Right atrium auricular region (tissue), 2 donors: Measurements from ENCODE around the gene LMTK2. TPM values are rescaled to one million over a fixed set of nuclear protein-coding genes. Genes with fewer than 3 reads are reported as not detected.

Experiments used
- DNase-seq: peaks from one replicate; pipeline ENCODE4 v3.0.0-alpha.2; 2019; ENCODE audit warnings: low spot score
- H3K27ac ChIP-seq, 2 donors: fragments of 200-600 bp; sonication (generic); 1 replicate in 1 of 2; 2 replicates in 1 of 2; pipeline ENCODE4 v1.5.1; 2016 to 2019
- H3K27me3 ChIP-seq, 2 donors: fragments of 200-600 bp; sonication (generic); one replicate each; pipeline versions ENCODE4 v1.5.1 to v1.6.0; 2017 to 2019
- H3K36me3 ChIP-seq: fragments of 200-600 bp; sonication (generic); one replicate; pipeline ENCODE4 v1.5.1; 2016
- H3K4me1 ChIP-seq, 2 donors: fragments of 200-600 bp; sonication (generic); one replicate each; pipeline versions ENCODE4 v1.5.1 to v1.6.0; 2017 to 2019
- H3K4me3 ChIP-seq, 2 donors: fragments of 200-600 bp; sonication (generic); 1 replicate in 1 of 2; 2 replicates in 1 of 2; pipeline ENCODE4 v1.5.1; 2017 to 2019; ENCODE audit warnings: mild to moderate bottlenecking in 1 of 2, moderate library complexity in 1 of 2
- H3K9me3 ChIP-seq, 2 donors: fragments of 200-600 bp; sonication (generic); one replicate each; pipeline ENCODE4 v1.5.1; 2019
- CTCF ChIP-seq, 2 donors: fragments of 200-600 bp; sonication (generic); IDR thresholded peaks; one replicate each; pipeline ENCODE4 v1.5.1; 2019; ENCODE audit warnings: antibody characterized with exemption in 2 of 2
- total RNA-seq, 2 donors: library from RNA; depleted of rRNA; stranded (reverse); fragments of >200 nt; gene quantifications; one replicate each; pipeline ENCODE4 v1.1.0, GENCODE V29; 2016

LMTK2 gene
- total RNA-seq, 2 donors from 2014 or later: 39.2 to 54.1 TPM

GRCh38 chr7:98209166-98209920, 102.7 kb downstream of the LMTK2 start:
- no peaks in the 10 kb centered on the region for H3K9me3 ChIP-seq
- H3K27me3 ChIP-seq: no peaks in the 10 kb centered on the region
- no peak overlapping the region for H3K27ac ChIP-seq
- H3K4me3 ChIP-seq: no peak overlapping the region
- no peak for DNase-seq
- TF ChIP-seq CTCF (IDR thresholded peaks at IDR 0.05): no peak
- H3K4me1 ChIP-seq: peaks cover 0 to 10% of the 10 kb centered on the region in 2 donors
- H3K36me3 ChIP-seq: peaks cover 31% of the 10 kb centered on the region

- no peak overlapping the region for H3K27ac ChIP-seq
- H3K9me3 ChIP-seq: no peaks in the 10 kb centered on the region
- H3K4me3 ChIP-seq: peak overlapping the region; percentile 19 to 44
- no peaks in the 10 kb centered on the region for H3K27me3 ChIP-seq
- no peak for TF ChIP-seq CTCF (IDR thresholded peaks at IDR 0.05)
- H3K36me3 ChIP-seq: peaks cover 18% of the 10 kb centered on the region
- DNase-seq: no peak
- H3K4me1 ChIP-seq: peaks cover 0 to 10% of the 10 kb centered on the region in 2 donors
Observed at GRCh38 chr7:98210513-98211220, 104.0 kb downstream of the LMTK2 start.

- Histone ChIP-seq H3K36me3 (peaks cover 12% of the 10 kb centered on the region), H3K9me3 (no peaks in the 10 kb centered on the region), H3K27ac (no peak within 1 kb of the TSS), H3K27me3 (no peaks in the 10 kb centered on the region), H3K4me3 (peak within 1 kb of the TSS; percentile 19 to 44), H3K4me1 (peaks cover 0 to 10% of the 10 kb centered on the region in 2 donors)
- no peak for DNase-seq
- TF ChIP-seq CTCF (IDR thresholded peaks at IDR 0.05): no peak
Observed at GRCh38 chr7:98211221-98211675, 104.6 kb downstream of the LMTK2 start, which contains the start of gene BHLHA15. Gene BHLHA15 (plus strand): TSS chr7:98211439. CDS start chr7:98212310, 871 bp downstream.

GRCh38 chr7:98211676-98212531, 105.2 kb downstream of the LMTK2 start:
- no peak for TF ChIP-seq CTCF (IDR thresholded peaks at IDR 0.05)
- H3K36me3 ChIP-seq: peaks cover 5% of the 10 kb centered on the region
- H3K4me1 ChIP-seq: peaks cover 0 to 10% of the 10 kb centered on the region in 2 donors
- no peaks in the 10 kb centered on the region for H3K27me3 ChIP-seq
- no peak for DNase-seq
- H3K4me3 ChIP-seq: peak overlapping the region in 1 of 2 donors; percentile 44
- H3K9me3 ChIP-seq: no peaks in the 10 kb centered on the region
- no peak overlapping the region for H3K27ac ChIP-seq

GRCh38 chr7:98212532-98213041, 105.9 kb downstream of the LMTK2 start:
- Histone ChIP-seq H3K36me3 (no peaks in the 10 kb centered on the region), H3K9me3 (no peaks in the 10 kb centered on the region), H3K27ac (no peak overlapping the region), H3K27me3 (no peaks in the 10 kb centered on the region), H3K4me3 (no peak overlapping the region), H3K4me1 (peaks cover 0 to 10% of the 10 kb centered on the region in 2 donors)
- no peak for TF ChIP-seq CTCF (IDR thresholded peaks at IDR 0.05)
- no peak for DNase-seq
